ENCODE data around the gene PEX3. TPM values are rescaled to one million over a fixed set of nuclear protein-coding genes. Genes with fewer than 3 reads are reported as not detected.

PEX3 gene
- total RNA-seq, result 10.2 and 22.0 TPM in 2 replicates

GRCh38 chr6:143450453-143451371 is at the start of gene PEX3, which contains the start of gene ADAT2:
Gene PEX3, plus strand, starts transcription at chr6:143450805. Its CDS starts 238 bp downstream, at chr6:143451043.
Gene ADAT2, minus strand, starts transcription at chr6:143450695. Its CDS starts 37 bp downstream, at chr6:143450658.

GRCh38 chr6:143510991-143511891 is 60.6 kb downstream of the PEX3 start, which contains the start of gene FUCA2:
Gene FUCA2, minus strand, starts transcription at chr6:143511720. Its CDS starts 86 bp downstream, at chr6:143511634.

Other genes starting within 250 kb of the PEX3 start
- 2.4 and 4.8 TPM in 2 replicates for gene ADAT2, start 110 bp upstream of the PEX3 start, total RNA-seq
- gene FUCA2, start 60.9 kb downstream of the PEX3 start, total RNA-seq, result 29.5 and 31.1 TPM in 2 replicates
- 88.2 and 136 TPM in 2 replicates for gene PHACTR2, start 227.2 kb downstream of the PEX3 start, total RNA-seq